Heart left ventricle (tissue), 16 donors: ENCODE data around the gene SLC15A4. TPM values are rescaled to one million over a fixed set of nuclear protein-coding genes. Genes with fewer than 3 reads are reported as not detected.

Source experiments
- ATAC-seq, 4 donors: fragments of 200-7000 bp; cut with Tn5 transposase; one replicate each; pipeline ENCODE4 v1.9.1; 2020 to 2022; ENCODE audit warnings: moderate library complexity in 4 of 4, mild to moderate bottlenecking in 3 of 4, moderate number of reproducible peaks in 1 of 4
- DNase-seq, 5 donors: peaks; one replicate each; pipeline ENCODE4 v3.0.0-alpha.2; 2020
- H3K27ac ChIP-seq, 12 donors: fragments of 200-600 bp; sonication (generic) in 4 of 12; one replicate each; pipeline versions ENCODE4 v1.5.0 to v1.8.0; 2016 to 2022; ENCODE audit warnings: mild to moderate bottlenecking in 2 of 12
- H3K27me3 ChIP-seq, 9 donors: fragments of 200-600 bp; sonication (generic) in 2 of 9; one replicate each; pipeline versions ENCODE4 v1.5.1 to v1.8.0; 2016 to 2022; ENCODE audit warnings: mild to moderate bottlenecking in 3 of 9
- H3K36me3 ChIP-seq, 9 donors: fragments of 200-600 bp; sonication (generic) in 2 of 9; one replicate each; pipeline versions ENCODE4 v1.5.0 to v1.8.0; 2018 to 2022; ENCODE audit warnings: mild to moderate bottlenecking in 2 of 9
- H3K4me1 ChIP-seq, 12 donors: fragments of 200-600 bp; sonication (generic) in 4 of 12; one replicate each; pipeline versions ENCODE4 v1.5.0 to v1.8.0; 2016 to 2022; ENCODE audit warnings: mild to moderate bottlenecking in 3 of 12
- H3K4me3 ChIP-seq, 12 donors: fragments of 200-600 bp; sonication (generic) in 4 of 12; one replicate each; pipeline versions ENCODE4 v1.5.0 to v1.8.0; 2017 to 2022; ENCODE audit warnings: mild to moderate bottlenecking in 9 of 12, moderate library complexity in 4 of 12
- H3K9me3 ChIP-seq, 12 donors: fragments of 200-600 bp; sonication (generic) in 4 of 12; one replicate each; pipeline versions ENCODE4 v1.5.0 to v1.8.0; 2016 to 2022; ENCODE audit warnings: mild to moderate bottlenecking in 1 of 12
- CTCF ChIP-seq, 12 donors: fragments of 200-600 bp; sonication (generic) in 4 of 12; IDR thresholded peaks; one replicate each; pipeline versions ENCODE4 v1.5.0 to v1.8.0; 2018 to 2022; ENCODE audit warnings: antibody characterized with exemption in 12 of 12, mild to moderate bottlenecking in 5 of 12
- POLR2A ChIP-seq, 2 donors: fragments of 450-650 bp; IDR thresholded peaks; one replicate each; pipeline ENCODE4 v1.6.1; 2017; ENCODE audit warnings: antibody characterized with exemption in 2 of 2, mild to moderate bottlenecking in 2 of 2, moderate library complexity in 2 of 2
- WGBS, 4 donors: extraction: QIAGEN DNeasy Blood & Tissue Kit in 2 of 4; methylation state at CpG; one replicate each; pipeline versions ENCODE4 v1.1.5 to v1.1.7; 2013 to 2018; 5-methylcytosine and 5-hydroxymethylcytosine counted together
- intact Hi-C, 10 donors: fragments of 100-400 bp; cut with DNase I; formaldehyde crosslinking; loops; one replicate each; pipeline versions ENCODE4 v1.11.1 to v1.14.2; 2022
- polyA plus RNA-seq, 2 donors: library from polyadenylated mRNA; stranded (reverse); fragments of 200-250 nt; gene quantifications; one replicate each; pipeline ENCODE4 v1.2.3, GENCODE V29; 2013
- total RNA-seq, 9 donors: library from RNA; depleted of rRNA in 2 of 9; stranded (reverse); fragments of >200 nt in 2 of 9; fragmentation: NEBNext Ultra II Directional in 3 of 9; extraction: Animal tissue kit (Norgen Biotek cat#: 25700) in 3 of 9; gene quantifications; one replicate each; pipeline versions ENCODE4 v1.1.0 to v1.2.4, GENCODE V29; 2016 to 2023
- donor health status: ischemic (EF 13 %, LVEDD 7.1; RV severe dilation, severe dysfunction).
- donor health status: healthy with polysubstance abuse.
- donor health status: DM: no; HTN: yes; CAD: no.
- donor health status: DM: no; HTN: no; CAD: no.
- donor health status: ischemic (EF 25% LVEDD 6.9; RV normal size, moderate dysfunction).
- donor health status: ischemic (EF 25% LVEDD 5.7; RV mildly dilated, moderate dysfunction).
- donor health status: healthy.
- donor health status: DM: yes; HTN: yes; CAD: no.
- donor health status: ischemic (EF 35%, LVEDD 5.7; RV mildly dilated, moderate dysfunction).
- donor health status: nonischemic (EF 11% LVEDD 7.7; RV severe dilation, severe dysfunction).
- donor health status: DM: yes; HTN: yes; CAD: no.
- donor health status: PGD.
- donor health status: ischemic (EF 29% LVEDD 5.4; RV normal size, mild dysfunction).
- donor health status: nonischemic (EF 23%, LVEDD 6.1; RV moderate dilation, normal function).

Gene SLC15A4
- total and polyA plus RNA-seq, 11 donors = 10.5 to 31.5 (median 18.1) TPM

DNA sequence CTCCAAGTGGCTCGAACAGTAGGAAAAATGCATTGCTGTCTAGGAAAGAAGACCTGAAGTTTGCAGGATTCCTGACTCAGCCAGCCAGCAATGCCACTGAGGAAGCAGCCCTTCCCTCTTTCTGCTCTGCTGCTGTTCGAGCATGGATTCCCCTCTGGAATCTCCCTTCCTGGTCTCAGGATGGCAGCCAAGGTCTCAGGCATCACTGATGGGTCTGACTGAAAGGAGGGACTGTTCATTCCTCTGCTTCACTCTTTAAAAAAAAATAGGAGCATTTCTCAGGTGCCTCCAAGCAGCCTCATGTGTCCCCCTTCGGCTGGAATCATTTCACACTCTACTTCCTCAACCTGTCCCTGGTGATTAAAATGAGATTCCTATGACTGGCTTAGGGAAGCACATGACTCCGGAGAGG, 62.4 kb downstream of the SLC15A4 start:
- H3K36me3 ChIP-seq = no peaks in the 10 kb centered on the region
- H3K4me3 ChIP-seq = no peak overlapping the region
- DNase-seq (no peak), ATAC-seq (no peak)
- peaks cover 0 to 45% (median 6%) of the 10 kb centered on the region in 9 donors for H3K27me3 ChIP-seq
- no peaks in the 10 kb centered on the region for H3K4me1 ChIP-seq
- H3K27ac ChIP-seq = no peak overlapping the region
- TF ChIP-seq POLR2A (IDR thresholded peaks at IDR 0.05) (no peak), CTCF (IDR thresholded peaks at IDR 0.05) (no peak)
- no peaks in the 10 kb centered on the region for H3K9me3 ChIP-seq
- WGBS, 4 donors = 34 to 50% (median 44%) methylated on average over 4 of the region's 4 CpGs
- intact Hi-C loops = no loop called here

DNA sequence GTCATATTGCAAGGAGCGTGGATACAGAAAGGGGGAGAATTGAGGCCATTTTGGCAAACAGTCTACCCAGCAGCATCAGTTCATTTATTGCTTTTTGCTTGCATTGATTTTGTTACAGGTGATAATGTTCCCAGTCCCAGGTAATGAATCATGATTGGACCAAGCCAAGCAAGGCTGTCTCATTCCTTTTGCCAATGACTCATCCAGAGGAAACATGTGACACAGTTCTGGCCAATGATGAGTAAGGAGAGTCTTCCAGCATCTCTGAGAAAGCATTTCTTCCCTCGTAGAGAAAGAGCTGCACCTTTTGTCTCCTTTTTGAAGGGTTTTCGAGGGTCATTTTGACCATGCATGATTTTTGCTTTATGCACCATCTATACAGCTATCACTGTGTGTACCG, 68.2 kb downstream of the SLC15A4 start:
- intact Hi-C loops = no loop called here
- Histone ChIP-seq H3K27me3 (peaks cover 0 to 11% (median 0%) of the 10 kb centered on the region in 9 donors), H3K27ac (no peak overlapping the region), H3K36me3 (no peaks in the 10 kb centered on the region), H3K4me3 (no peak overlapping the region), H3K4me1 (no peaks in the 10 kb centered on the region), H3K9me3 (no peaks in the 10 kb centered on the region)
- TF ChIP-seq CTCF (IDR thresholded peaks at IDR 0.05) (no peak), POLR2A (IDR thresholded peaks at IDR 0.05) (no peak)
- WGBS, 4 donors = 71 to 83% (median 77%) methylated on average over 4 of the region's 4 CpGs
- DNase-seq (no peak), ATAC-seq (no peak)

- no peak for ATAC-seq
- intact Hi-C loops = no loop called here
- TF ChIP-seq POLR2A (IDR thresholded peaks at IDR 0.05) (no peak), CTCF (IDR thresholded peaks at IDR 0.05) (no peak)
- Histone ChIP-seq H3K9me3 (no peaks in the 10 kb centered on the region), H3K27me3 (peaks cover 0 to 8% (median 0%) of the 10 kb centered on the region in 9 donors), H3K36me3 (no peaks in the 10 kb centered on the region), H3K4me3 (no peak overlapping the region), H3K4me1 (no peaks in the 10 kb centered on the region), H3K27ac (no peak overlapping the region)
- 69 to 86% (median 75%) methylated on average over 3 of the region's 3 CpGs for WGBS, 4 donors
- no peak for DNase-seq
Observed at GRCh38 chr12:128754275-128754674, 69.5 kb downstream of the SLC15A4 start.

GRCh38 chr12:128753438-128753837, 70.3 kb downstream of the SLC15A4 start:
- 37 to 47% (median 42%) methylated on average over 4 of the region's 4 CpGs for WGBS, 4 donors
- DNase-seq = no peak
- no peaks in the 10 kb centered on the region for H3K4me1 ChIP-seq
- H3K36me3 ChIP-seq = no peaks in the 10 kb centered on the region
- H3K27ac ChIP-seq = no peak overlapping the region
- H3K27me3 ChIP-seq = peaks cover 0 to 5% (median 0%) of the 10 kb centered on the region in 9 donors
- no peak overlapping the region for H3K4me3 ChIP-seq
- no peak for TF ChIP-seq CTCF (IDR thresholded peaks at IDR 0.05)
- TF ChIP-seq POLR2A (IDR thresholded peaks at IDR 0.05) = no peak
- no peaks in the 10 kb centered on the region for H3K9me3 ChIP-seq
- ATAC-seq = no peak
- intact Hi-C loops = no loop called here
